Measurements from ENCODE around the gene CST4.

CST4 gene

GRCh38 chr20:23671479-23671878 lies 17.4 kb downstream of the CST4 start:
- no peak for DNase-seq (ENCODE audit: low read depth)
- no peak overlapping the region for H3K4me3 ChIP-seq (replicated peaks; ENCODE audit: low read depth, low read length)
- TF ChIP-seq, protein P1, sequence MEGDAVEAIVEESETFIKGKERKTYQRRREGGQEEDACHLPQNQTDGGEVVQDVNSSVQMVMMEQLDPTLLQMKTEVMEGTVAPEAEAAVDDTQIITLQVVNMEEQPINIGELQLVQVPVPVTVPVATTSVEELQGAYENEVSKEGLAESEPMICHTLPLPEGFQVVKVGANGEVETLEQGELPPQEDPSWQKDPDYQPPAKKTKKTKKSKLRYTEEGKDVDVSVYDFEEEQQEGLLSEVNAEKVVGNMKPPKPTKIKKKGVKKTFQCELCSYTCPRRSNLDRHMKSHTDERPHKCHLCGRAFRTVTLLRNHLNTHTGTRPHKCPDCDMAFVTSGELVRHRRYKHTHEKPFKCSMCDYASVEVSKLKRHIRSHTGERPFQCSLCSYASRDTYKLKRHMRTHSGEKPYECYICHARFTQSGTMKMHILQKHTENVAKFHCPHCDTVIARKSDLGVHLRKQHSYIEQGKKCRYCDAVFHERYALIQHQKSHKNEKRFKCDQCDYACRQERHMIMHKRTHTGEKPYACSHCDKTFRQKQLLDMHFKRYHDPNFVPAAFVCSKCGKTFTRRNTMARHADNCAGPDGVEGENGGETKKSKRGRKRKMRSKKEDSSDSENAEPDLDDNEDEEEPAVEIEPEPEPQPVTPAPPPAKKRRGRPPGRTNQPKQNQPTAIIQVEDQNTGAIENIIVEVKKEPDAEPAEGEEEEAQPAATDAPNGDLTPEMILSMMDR (IDR thresholded peaks at IDR 0.05; ENCODE audit: low read length, missing control alignments): no peak

- TF ChIP-seq, protein P1 (IDR thresholded peaks at IDR 0.05; ENCODE audit: low read length, missing control alignments): no peak
- DNase-seq (ENCODE audit: low read depth): no peak
- H3K4me3 ChIP-seq (replicated peaks; ENCODE audit: low read depth, low read length): no peak overlapping the region
Observed at GRCh38 chr20:23670361-23670760, 18.5 kb downstream of the CST4 start.

- TF ChIP-seq, protein P1 (IDR thresholded peaks at IDR 0.05; ENCODE audit: low read length, missing control alignments): no peak
- no peak for DNase-seq (ENCODE audit: low read depth)
- no peak overlapping the region for H3K4me3 ChIP-seq (replicated peaks; ENCODE audit: low read depth, low read length)
Observed at GRCh38 chr20:23669866-23670265, 19.0 kb downstream of the CST4 start.

- no peak for DNase-seq (ENCODE audit: low read depth)
- H3K4me3 ChIP-seq (replicated peaks; ENCODE audit: low read depth, low read length): no peak overlapping the region
- TF ChIP-seq, protein P1 (IDR thresholded peaks at IDR 0.05; ENCODE audit: low read length, missing control alignments): no peak
Observed at GRCh38 chr20:23669327-23669726, 19.5 kb downstream of the CST4 start.

GRCh38 chr20:23668477-23668951 lies 20.3 kb downstream of the CST4 start:
- H3K4me3 ChIP-seq (replicated peaks; ENCODE audit: low read depth, low read length): no peak overlapping the region
- peak; percentile 70 for DNase-seq (ENCODE audit: low read depth)
- TF ChIP-seq, protein P1 (IDR thresholded peaks at IDR 0.05; ENCODE audit: low read length, missing control alignments): peak; percentile 81

GRCh38 chr20:23667666-23668065 lies 21.2 kb downstream of the CST4 start:
- TF ChIP-seq, protein P1 (IDR thresholded peaks at IDR 0.05; ENCODE audit: low read length, missing control alignments): no peak
- DNase-seq (ENCODE audit: low read depth): no peak
- no peak overlapping the region for H3K4me3 ChIP-seq (replicated peaks; ENCODE audit: low read depth, low read length)

DNA sequence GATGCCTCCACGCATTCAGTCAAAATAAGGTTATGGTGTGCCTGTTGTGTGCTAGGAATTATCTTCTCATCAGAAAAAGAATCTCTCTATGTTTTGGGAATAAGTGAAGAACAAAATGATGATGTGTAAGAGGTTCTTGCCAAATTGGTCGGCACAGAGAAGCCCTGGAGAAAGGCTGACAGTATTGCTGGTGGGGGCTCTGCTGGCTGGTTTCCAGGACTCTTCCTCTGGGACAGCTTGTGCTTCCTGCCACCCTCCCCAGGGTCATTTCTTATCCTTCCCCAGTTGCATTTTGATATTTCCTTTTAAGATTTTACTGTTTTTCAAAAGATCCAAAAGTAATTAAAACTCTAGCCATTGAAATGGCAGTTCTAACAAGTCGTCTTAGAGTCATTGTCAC lies 22.1 kb downstream of the CST4 start:
- H3K4me3 ChIP-seq (replicated peaks; ENCODE audit: low read depth, low read length): no peak overlapping the region
- TF ChIP-seq, protein P1 (IDR thresholded peaks at IDR 0.05; ENCODE audit: low read length, missing control alignments): no peak
- DNase-seq (ENCODE audit: low read depth): no peak
